ENCODE measurements around the gene SPARC.

Gene SPARC

DNA sequence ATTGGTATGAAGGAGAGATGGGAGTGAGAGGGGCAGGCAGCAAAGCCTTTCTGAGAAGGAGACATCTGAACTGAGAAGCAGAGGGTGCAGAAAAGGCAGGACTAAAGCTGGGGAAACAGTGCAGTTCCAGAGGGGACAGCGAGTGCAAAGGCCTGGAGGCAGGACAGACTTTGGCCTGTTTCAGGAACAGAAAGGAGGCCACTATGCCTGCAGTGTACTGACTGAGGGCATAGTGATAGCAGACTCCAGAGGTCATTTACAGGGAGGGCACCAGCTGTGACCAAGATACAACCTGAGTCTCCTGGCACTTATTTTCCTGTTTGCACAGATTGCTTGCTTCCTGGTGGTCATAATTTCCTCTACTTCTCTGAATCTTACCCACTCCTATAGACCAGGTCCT, 29.6 kb downstream of the SPARC start:
- DNase-seq = no peak

DNA sequence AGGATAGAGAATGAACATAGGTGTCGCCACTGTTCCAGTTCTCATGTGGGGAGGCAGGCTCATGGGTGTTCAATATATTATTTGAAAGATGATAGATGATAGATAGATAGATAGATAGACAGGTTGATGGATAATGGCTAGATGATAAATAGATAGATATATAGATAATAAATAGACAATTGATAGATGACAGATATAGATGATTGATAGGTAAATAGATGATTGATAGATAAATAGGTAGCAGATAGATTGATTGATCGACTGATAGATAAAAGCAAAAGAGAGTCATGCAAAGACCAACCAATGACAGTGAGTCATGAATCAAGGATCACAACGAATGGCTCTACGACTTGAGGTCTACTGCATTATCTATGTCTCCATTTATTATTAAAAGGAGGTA, 30.4 kb downstream of the SPARC start:
- no peak for DNase-seq

DNA sequence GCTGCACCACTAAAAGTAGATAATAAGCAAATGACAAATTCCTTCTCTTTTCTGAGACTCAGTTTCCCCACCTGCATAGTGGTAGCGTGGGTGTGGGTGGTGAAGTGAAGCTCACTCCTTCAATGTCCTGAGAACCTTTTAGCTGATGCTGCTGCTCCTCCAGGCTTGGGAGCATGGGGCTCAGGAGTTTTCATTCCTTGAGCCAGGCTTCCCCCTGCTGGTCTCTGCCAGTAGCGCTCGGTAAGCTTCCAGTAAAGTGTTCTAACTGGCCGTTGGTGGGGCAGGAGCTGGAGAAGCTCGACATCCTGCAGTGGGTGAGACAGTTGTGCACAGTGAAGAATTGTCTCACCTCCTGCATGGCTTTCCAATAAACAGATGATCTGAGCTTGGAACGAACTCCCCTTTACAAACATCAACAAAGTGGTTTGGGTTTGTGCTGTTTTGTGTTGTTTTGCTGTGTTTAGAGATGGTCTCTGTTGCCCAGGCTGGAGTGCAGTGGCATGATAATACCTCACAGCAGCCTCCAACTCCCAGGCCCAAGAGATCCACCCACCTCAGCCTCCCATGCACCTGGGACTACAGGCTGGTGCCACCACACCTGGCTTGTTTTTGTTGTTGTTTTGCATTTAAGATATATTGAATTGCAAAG, 34.6 kb downstream of the SPARC start:
- DNase-seq = peak; percentile 72

DNA sequence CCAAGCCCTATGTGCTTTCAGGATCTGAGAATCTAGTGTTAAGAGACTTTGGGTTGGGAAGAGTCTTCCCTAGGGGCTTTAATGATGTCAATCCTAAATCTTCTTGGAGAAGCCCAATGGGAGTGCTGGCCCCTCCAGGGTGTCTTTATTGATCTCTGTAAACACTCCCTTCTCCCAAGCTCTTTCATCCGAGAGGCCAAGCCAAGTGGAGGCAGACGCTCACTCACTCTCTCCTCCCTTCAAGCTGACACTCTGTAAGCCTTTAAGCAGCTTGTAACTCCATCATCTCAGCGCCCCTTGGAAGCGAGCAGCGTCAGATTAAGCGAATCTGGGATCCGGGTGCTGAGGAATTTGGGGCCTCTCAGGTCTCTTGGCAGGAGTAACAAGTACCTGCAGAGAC, 37.7 kb downstream of the SPARC start:
- no peak for DNase-seq

DNA sequence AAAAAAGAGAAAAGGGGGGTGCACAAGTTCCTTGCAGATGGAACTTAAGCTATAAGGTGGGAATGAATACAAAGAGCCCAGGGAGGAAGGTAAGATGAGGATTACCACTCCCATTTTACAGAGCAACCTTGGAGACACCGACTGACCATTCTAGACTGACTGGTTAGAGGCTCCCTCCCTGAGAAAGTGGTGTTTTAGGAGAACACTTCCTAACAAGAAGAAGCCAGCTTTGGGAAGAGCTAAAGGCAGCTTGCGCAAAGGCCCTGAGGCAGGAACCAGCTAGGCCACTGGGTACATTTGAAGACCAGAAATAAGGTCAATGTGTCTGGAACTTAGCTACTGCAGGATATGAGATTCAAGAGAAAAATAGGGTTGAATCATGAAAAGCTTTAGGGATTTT, 38.6 kb downstream of the SPARC start:
- DNase-seq = no peak

DNA sequence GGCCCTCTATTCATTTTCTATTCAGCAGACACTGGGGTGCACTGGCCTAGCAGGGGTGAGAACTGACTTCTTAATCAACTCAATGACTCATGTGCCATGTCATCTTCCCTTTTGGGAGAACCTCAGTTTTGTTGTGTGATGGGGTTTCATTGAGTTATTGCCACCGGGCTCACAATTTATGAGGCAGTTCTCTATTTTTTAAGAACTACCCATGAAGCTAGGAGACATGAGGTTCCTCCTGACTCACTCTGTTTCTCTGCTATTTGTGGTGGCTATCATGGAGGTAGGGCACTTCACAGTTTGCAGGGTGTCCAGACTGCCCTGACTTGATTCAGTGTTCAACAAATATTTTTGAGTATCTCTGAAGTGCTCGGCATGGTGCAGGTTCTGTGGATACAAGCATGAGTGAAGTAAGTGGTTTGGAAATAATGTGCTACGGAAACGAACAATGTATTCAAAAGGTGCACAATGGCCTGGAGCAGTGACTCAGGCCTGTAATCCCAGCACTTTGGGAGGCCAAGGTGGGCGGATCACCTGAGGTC, 39.3 kb downstream of the SPARC start:
- no peak for DNase-seq

DNA sequence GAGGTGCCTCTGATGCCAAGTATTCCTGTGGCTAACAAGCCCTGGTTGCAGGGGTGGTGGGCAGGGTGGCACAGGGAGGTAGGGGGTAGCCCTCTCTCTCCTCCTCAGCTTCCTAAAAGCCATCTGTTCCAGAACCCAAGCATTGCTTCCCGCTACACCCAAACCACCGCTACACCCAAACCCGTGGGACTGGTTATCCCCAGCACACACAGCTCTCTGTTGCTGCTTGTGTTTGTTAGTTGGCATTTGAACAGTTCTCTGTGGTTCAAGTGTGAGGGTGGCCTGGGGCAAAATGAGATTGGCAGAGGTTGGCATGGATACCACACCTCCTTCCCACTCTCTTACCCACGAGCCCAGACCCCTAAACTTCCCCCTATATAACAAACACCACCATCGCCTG, 40.4 kb downstream of the SPARC start:
- DNase-seq = no peak

DNA sequence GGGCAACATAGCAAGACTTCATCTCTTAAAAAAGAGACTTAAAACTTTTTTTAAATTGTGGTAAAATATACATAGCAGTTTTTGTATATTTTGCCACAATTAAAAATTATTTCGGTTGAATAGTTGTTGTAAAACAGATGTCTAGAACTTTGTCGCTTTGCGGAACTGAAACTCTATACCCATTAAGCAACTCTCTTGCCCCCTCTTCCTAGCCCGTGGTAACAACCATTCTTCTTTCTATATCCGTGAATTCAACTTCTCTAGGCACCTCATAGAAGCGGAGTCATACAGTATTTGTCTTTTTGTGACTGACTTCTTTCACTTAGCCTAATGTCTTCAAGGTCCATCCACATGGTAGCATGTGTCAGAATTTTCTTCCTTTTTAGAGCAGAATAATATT, 43.3 kb downstream of the SPARC start:
- no peak for DNase-seq

DNA sequence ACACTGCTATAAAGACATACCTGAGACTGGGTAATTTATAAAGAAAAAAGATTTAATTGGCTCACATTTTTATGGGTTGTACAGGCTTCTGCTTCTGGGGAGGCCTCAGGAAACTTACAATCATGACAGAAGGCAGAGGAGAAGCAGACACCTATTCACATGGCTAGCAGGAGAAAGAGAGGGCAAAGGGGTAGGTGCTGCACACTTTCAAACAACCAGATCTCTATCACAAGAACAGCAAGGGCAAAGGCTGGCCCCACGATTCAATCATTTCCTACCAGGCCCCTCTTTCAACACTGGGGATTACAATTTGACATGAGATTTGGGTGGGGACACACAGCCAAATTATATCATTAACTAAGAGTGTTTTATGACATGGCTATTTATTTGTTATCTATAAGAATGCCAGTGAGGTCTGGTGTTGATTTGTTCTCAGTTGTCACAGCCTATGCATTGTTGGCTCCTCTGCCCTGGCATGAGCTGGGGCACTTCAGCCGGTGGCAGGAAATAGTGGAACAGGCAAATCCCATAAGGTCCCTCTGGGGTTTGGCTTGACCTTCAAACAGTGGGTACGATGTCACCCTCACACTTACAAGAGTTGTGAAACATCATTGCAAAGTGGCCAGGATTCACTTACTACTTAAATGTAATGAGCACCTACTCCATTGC, 44.1 kb downstream of the SPARC start:
- no peak for DNase-seq

DNA sequence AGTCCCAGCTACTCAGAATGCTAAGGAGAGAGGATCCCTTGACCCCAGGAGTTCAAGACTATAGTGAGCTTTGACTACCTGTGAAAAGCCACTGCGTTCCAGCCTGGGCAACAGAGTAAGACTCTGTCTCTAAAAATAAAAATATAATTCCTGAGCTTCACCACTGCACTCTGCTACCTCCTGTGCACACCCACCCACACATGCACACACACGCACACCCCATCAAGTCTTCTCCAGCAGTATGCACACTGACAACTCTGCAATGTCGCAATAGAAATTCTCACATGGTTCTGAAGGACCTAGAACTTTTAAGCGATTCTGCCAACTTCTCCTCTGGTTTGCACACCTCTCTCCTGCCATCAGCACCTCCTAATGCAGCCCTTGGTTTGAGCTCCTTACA, 48.1 kb downstream of the SPARC start:
- no peak for DNase-seq

DNA sequence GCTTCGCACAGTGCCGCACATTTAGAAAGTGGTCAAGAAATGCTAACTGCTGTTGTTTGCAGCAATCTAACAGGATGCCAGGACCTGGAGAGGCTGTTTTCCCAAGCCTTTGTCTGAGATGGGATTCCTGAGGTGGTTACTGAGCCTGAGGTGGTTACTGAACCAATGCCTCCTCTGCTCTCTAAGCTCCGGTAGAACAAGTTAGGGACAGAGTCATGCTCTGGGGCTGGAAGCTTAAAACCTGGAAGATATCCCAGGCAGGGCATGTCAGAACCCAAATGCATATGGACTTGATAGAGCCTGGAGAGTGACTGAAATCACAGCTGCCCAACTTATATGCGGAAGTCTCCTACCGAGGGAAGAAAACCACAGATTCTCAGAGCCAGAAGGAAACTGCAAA, 49.0 kb downstream of the SPARC start:
- DNase-seq = no peak

DNA sequence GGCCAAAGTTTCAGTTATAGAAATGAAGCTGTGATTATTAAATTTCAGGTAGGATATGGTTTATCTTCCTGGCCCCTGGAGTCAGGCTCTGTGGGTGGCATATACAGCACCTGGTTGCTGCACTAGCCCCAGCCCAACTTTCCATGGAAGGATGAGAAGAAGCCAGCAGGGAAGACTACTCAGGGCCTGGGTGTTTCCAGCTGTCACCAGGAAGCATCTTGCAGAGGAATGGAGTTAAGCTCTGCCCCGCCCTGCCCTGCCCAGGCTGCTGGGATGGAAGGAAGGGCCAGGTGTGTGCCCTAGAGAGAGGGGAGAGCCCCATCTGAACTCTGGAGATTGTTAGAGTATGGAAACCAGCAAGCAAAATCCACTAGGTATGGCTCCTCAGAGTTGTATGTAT, 52.8 kb downstream of the SPARC start:
- DNase-seq = no peak

DNA sequence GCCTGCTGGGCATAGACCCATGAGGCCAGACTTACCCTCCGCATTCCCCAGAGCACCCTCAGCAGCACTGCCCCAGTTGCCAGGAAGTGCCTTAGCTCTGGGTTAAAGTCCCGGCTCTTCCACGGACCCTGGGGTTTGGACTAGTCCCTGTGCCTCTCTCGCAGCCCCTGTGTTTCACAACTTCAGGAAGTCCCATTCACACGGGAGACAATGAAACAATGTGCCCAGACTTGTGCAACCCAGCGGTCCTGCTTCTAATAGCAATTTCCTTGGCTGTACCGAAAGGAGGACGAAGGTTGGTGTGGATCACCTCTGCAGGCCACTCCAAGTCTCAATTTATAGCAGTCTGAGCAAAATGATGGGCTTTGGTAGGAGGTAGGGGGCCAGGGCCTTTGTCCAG, 53.8 kb downstream of the SPARC start:
- no peak for DNase-seq

DNA sequence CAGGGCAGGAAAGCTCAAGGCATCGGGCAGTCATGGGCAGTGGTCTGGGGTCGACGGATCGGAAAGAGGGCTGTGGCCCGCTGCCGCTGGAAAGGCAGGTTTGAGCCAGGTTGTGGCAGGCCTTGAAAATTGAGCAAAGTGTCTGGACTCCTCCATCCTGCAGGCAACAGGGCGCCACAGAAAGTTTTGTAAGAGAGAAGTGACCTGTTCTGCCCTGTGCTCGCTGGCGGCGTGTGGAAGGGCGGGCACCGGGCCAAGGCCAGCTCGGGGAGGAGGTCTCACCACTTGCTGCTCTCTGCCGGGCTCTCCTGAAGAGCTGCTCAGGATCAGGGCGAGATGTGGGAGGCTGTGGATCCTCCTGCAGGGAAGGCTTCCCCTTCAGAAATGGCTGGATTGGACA, 54.2 kb downstream of the SPARC start:
- DNase-seq = no peak

DNA sequence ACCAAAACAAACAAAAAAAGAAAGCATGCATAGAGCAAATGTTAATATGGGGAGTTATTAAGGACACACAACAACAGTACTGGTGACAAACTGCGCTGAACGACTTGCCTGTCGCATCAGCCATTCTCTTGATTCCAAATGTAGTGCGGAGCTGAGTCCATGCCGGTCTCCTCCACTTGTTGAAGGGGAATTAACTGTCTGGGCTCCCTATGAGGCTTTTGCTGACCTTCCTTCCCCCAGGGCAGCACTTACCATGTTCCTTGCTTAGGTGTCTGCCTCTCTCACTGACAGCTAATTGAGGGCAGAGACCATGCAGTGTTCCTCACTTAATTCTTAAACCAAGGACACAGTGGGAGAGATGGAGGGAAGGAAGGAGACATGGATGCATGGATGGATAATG, 54.8 kb downstream of the SPARC start:
- DNase-seq = no peak

DNA sequence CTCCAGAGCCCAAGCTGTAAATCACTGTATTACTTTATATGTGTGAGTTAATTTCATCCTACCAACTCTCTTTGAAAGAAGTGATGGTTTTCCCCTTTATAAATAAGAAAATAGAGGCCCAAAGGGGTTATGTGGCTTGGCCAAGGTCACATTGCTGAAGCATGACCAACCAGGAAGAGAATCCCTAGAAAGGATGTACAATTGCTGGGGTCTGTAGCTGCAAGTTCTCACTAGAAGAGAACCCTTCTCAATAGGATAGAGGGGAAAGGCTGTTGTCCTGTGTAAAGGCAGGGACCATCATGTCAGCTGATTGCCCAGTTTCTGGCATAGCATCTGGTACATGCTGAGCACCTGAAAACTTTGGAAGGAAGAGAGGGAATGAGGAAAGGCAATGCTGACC, 56.6 kb downstream of the SPARC start:
- no peak for DNase-seq

DNA sequence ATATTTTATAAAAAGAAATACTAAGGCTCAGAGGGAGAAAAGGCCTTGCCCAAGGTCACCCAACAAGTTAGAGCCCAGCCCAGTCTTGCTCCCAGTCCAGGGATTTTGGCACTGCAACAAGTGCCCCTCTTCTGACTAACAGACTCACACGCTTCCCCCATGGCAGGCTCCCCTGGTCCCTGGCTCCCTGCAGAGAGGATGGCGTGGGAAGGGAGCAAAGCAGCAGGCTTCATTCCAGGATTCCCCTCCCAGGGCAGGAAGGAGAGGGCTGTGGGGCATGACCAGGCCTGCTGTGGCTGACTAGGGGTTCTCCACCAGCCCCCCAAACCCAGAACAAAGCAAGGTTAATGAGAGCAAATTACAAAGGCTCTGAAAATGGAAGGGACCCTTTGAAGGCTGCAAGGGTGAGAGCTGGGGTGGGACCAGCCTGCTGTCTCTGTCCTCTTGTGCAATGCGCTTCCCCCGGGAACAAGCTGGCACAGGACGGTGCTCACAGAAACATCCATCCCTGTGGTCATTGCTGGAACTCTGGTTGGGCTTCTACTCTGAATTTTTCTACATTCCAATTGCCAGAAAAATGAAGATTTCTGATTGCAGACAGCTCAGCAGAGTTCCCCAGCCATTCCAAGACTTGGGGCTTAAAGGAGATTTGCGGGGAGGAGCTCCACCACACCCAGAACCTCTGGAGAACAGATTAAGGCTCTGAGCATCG, 58.4 kb downstream of the SPARC start:
- DNase-seq = no peak

DNA sequence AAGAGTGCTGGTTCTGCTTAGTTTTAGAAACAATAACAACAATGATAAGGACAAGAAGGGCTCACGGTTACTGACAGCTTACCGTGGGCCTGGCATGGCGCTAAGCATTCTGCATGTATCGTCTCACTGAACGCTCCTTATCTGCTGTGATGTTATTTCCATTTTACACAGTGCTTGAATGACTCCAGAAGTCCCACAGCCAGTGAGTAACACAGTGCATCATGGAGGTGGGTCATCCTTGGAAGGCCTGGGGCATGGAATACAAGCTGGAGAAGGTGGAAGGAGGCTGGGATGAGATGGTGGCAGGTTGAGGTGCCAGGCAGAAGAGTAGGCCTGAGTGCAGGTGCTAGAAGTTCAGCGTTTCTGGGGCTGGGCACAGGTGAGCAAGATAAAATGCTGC, 59.1 kb downstream of the SPARC start:
- no peak for DNase-seq

DNA sequence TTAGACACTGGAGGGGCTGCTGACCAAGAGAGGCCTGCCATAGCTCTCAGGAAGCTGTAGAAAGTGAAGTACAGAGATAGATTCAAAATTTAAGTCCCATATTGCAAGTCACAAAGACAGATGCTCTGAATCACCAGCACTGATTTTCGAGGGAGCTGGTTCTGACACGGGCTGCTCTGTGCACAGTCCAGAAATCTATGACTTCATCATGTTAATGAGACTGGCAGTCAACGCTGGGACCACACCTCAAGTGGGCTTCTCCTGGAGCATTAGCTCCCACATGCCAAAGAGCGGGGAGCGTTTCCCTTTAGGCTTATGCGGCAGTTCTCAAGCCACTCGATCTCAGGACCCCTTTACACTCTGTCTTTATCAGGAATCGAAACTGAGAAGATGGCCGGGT, 61.4 kb downstream of the SPARC start:
- DNase-seq = no peak

DNA sequence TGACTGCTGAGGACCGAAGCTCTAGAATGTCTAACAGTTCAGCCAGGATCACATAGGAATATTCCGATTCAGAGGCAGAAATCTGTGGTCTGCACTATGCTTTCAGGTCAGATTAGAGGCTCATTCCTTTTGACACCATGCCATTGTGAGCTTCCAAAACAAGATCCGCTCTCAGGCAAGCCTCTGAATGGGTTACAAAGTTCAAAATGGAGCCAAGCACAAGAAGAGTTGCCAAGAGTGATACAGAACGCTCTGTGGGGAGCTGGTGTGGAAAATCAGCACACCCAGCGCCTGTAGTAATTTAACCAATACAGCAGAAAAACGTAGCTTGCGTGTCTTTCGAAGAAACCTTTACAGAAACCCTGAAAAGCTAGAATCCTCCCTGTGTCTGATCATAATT, 62.2 kb downstream of the SPARC start:
- no peak for DNase-seq

DNA sequence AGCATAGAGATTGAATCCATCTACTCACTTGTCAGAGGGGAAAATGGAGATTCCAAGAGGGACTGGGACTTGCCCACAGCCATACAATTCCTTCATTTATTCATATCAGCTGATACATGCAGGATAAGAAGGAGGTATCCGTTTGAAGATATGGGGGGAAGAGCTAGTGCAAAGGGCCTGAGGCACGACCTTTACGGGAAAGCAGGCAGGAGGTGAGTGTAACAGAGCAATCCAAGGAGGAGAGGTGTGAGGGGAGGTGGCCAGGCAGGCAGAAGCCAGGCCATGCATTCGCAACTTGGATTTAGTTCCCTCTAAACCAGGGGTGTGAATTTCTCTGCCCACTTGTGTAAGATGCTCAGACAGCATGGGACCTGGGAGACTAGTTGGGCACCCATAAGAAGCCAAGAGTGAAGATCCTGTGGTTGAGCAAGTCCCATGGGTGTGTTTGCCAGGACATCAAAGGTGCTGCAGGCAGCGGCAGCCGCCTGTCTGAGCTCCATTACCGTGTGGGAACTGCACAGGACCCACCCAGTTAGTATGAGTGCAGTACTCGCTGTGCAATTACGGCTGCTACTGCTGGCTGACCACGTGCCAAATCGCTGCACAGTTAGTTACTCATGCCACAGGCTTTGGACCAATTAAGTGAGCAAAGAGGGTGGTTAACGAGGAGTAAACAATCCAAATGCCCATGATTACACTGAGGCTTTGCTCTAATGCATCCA, 64.2 kb downstream of the SPARC start:
- no peak for DNase-seq

DNA sequence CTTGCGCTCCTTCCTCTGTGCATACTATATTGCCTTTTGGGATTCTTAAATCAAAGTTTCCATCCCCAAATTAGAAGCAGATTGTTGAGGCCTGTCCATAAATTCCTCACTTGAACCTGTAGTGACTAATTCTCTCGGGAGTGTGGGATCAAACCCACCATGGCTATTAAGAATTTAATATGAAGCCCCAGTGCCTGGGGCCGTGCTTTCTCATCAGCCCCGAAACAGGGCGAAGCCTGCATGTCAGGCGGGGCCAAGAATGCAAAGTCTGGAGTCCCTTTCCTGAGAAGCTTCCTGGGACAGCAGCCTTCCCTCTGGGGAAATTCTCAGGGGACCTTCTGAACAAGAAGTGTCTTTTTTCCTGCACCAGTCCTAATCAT, 66.3 kb downstream of the SPARC start:
- no peak for DNase-seq

DNA sequence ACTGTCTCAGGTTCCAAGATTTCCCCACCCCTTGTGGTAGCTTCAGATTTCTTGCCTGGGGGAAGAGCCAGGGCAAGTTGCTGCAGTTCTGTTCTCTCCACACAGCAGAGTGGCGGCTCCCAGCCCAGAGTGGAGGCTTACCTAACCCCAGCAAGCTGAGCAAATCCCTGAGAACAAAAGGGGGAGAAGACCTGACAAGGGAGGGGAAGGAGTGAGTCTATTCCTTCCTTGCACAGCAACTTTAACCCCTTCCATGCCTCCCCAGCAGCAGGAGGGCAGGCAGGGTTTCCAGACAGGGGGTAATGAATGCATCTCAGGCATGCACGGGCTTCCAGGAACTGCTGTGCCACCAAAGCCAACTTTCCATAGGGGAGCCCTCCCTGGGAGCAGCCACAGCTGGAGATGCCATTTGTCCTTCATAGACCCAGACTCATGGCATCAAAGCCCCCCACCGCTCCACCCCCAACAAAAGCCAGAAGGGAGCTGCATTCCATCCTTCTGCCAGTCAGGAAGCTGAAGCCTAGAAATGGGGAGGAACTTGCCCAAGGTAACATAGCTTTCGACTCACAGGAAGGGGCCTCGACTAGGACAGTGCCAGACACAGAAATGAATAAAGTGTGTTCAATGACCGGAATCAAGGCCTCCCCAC, 66.8 kb downstream of the SPARC start:
- no peak for DNase-seq

Data from NCI-H510A treated with DMSO at 0.1 percent for 48 hours (cell line).